ENCODE data around the gene ITGB4. TPM values are rescaled to one million over a fixed set of nuclear protein-coding genes. Genes with fewer than 3 reads are reported as not detected.

Gene ITGB4
- total RNA-seq, 2 experiments from 2014 or later: 0.69 to 1.8 TPM

DNA sequence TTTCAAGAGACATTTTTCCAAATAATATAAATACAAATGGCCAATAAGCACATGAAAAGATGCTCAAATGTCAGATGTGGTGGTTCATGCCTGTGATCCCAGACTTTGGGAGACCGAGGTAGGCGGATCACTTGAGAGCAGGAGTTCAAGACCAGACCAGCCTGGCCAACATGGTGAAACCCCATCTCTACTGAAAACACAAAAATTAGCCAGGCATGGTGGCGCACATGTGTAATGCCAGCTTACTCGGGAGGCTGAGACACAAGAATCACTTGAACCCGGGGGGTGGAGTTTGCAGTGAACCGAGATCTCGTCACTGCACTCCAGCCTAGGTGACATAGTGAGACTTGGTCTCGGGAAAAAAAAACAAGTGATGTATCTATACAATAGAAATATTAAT is 46.6 kb downstream of the ITGB4 start:
- CTCF ChIA-PET: interaction anchor here (0.9 kb wide), 1 partner anchor 14 kb away, joined by 3 read pairs; no protein-coding TSS in a partner anchor
- Mint-ChIP-seq H3K27ac (no peak overlapping the region), H3K27me3 (no peaks in the 10 kb centered on the region), H3K36me3 (ENCODE audit: low read depth) (no peaks in the 10 kb centered on the region), H3K4me1 (ENCODE audit: low read depth) (peaks cover 9% of the 10 kb centered on the region), H3K9me3 (no peaks in the 10 kb centered on the region), H3K4me3 (no peak overlapping the region)
- POLR2A ChIA-PET: interaction anchor here (2.1 kb wide), 1 partner anchor 10 kb away, joined by 20 read pairs; no protein-coding TSS in a partner anchor
- TF ChIP-seq, protein P1, sequence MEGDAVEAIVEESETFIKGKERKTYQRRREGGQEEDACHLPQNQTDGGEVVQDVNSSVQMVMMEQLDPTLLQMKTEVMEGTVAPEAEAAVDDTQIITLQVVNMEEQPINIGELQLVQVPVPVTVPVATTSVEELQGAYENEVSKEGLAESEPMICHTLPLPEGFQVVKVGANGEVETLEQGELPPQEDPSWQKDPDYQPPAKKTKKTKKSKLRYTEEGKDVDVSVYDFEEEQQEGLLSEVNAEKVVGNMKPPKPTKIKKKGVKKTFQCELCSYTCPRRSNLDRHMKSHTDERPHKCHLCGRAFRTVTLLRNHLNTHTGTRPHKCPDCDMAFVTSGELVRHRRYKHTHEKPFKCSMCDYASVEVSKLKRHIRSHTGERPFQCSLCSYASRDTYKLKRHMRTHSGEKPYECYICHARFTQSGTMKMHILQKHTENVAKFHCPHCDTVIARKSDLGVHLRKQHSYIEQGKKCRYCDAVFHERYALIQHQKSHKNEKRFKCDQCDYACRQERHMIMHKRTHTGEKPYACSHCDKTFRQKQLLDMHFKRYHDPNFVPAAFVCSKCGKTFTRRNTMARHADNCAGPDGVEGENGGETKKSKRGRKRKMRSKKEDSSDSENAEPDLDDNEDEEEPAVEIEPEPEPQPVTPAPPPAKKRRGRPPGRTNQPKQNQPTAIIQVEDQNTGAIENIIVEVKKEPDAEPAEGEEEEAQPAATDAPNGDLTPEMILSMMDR (IDR thresholded peaks at IDR 0.05): no peak
- no peak for ATAC-seq
- intact Hi-C loops (cut with micrococcal nuclease): no loop called here
- no peak for DNase-seq

DNA sequence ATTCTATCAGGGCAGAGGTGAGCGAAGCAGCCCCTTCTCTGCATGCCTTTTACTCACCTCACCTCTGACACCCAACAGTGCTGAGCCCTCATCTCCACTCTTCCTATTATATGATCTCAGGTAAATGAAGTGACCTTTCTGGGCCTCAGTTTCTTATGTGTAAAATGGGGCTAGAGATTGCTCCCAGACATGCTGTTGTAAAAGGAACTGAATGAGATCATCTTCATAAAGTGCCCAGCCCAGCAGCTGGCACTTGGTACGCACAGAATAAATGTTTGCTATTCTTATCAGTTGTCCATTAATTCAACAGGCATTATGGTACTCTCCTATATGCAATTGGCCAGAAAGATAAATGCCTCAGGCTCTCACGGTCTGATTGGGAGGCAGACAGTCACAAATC is 48.3 kb downstream of the ITGB4 start:
- TF ChIP-seq, protein P1 (IDR thresholded peaks at IDR 0.05): no peak
- no peak for DNase-seq
- intact Hi-C loops (cut with micrococcal nuclease): no loop called here
- Mint-ChIP-seq H3K27ac (no peak overlapping the region), H3K36me3 (ENCODE audit: low read depth) (no peaks in the 10 kb centered on the region), H3K27me3 (no peaks in the 10 kb centered on the region), H3K9me3 (no peaks in the 10 kb centered on the region), H3K4me1 (ENCODE audit: low read depth) (peaks cover 2% of the 10 kb centered on the region), H3K4me3 (no peak overlapping the region)
- CTCF ChIA-PET: interaction anchor here (1.3 to 1.5 kb wide), 3 partner anchors 14 to 19 kb away, joined by 3 to 7 read pairs (median 6); no protein-coding TSS in a partner anchor
- ATAC-seq: no peak
- POLR2A ChIA-PET: interaction anchor here (0.7 to 1.6 kb wide), 2 partner anchors 9 to 16 kb away, joined by 3 to 7 read pairs; no protein-coding TSS in a partner anchor

DNA sequence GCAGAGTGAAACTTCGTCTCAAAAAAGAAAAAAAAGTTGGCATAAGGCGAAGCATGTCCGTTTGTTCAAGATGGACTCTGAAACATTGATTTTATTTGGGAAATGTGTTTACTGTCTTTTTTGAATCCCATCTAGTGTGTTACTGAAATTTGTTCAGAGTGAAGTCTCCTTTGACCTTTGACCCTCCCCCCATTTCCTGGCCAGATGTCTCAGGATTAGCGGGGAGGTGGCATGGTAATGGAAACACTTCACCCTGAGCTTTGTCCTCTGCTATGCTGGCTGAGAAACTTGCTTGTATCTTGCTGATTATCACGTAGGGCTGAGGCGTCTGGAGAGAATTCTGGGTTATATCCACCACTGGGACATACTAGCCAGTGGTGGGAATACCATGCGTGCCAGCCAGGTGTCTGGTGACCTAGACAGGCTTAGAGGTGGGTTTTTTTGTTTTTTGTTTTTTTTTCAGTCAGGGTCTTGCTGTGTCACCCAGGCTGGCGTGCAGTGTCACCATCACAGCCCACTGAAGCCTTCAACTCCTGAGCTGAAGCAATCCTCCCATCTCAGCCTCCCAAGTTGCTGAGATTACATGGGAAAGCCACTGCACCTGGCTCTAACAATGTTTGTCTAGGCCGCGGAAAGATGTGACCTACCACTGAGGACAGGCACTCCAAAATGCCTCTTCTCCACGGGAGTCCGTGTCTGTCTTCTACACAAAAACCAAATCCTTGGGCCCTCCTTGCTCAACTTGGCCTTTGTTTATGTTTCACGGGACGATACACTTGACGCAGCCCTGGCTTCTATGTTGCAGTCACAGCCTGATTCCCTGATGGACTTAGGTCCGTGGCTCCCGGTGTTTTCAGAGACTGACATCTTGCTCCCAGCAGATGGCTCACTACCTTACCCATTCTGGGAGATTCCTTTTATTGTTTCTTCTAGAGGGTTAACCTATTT is 50.3 kb downstream of the ITGB4 start:
- intact Hi-C loops (cut with micrococcal nuclease): no loop called here
- Mint-ChIP-seq H3K27ac (no peak overlapping the region), H3K9me3 (no peaks in the 10 kb centered on the region), H3K4me3 (no peak overlapping the region), H3K36me3 (ENCODE audit: low read depth) (peaks cover 6% of the 10 kb centered on the region), H3K4me1 (ENCODE audit: low read depth) (peaks cover 10% of the 10 kb centered on the region), H3K27me3 (no peaks in the 10 kb centered on the region)
- POLR2A ChIA-PET: interaction anchor here (1.2 to 7.5 kb wide), 3 partner anchors 10 to 55 kb away, joined by 3 to 215 read pairs (median 6); partner anchors contain the start of gene GALK1
- TF ChIP-seq, protein P1 (IDR thresholded peaks at IDR 0.05): no peak
- CTCF ChIA-PET: no interaction called here
- DNase-seq (no peak), ATAC-seq (no peak)

DNA sequence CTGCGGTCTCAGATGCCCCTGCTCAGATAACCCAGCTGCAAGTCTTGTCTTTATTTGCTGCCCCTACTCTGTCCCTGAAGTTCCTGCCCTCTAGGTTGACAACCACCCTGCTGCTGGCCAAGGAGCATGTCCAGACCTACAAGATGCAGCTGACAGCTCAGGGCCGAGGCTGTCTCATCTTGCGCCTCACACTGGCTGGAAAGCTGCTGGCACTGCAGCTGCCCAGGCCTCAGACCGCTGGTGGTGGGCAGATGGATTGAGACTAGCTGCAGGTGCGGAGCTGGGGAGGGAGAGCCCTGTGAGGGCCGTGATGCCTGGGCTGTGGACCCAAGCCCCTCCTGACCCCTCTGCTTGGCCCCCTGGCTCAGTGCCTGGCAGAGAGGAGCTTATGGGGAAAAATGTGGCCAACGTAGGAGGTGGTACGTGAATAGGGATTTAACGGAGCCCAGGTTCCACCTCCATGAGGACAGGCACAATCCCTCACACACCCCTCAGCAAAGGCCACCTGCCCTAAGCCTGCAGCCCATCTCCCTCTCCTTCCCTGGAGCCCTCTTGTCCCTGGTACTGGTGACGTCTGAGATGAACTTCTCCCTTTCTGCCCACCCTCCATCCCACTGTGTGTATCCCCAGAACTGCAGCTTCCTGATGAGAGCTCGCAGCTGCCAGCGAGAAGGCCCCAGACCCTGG is 52.0 kb downstream of the ITGB4 start:
- ATAC-seq: no peak
- Mint-ChIP-seq H3K4me3 (no peak overlapping the region), H3K27me3 (no peaks in the 10 kb centered on the region), H3K27ac (no peak overlapping the region), H3K9me3 (no peaks in the 10 kb centered on the region), H3K4me1 (ENCODE audit: low read depth) (peaks cover 22% of the 10 kb centered on the region), H3K36me3 (ENCODE audit: low read depth) (peaks cover 21% of the 10 kb centered on the region)
- ChIA-PET CTCF (interaction anchor here (0.7 to 2.2 kb wide), 3 partner anchors 9 to 23 kb away, joined by 3 to 13 read pairs (median 8); partner anchors contain the start of gene GALK1), POLR2A (interaction anchor here (0.9 to 7.5 kb wide), 6 partner anchors 12 to 184 kb away, joined by 3 to 215 read pairs (median 4); partner anchors contain the start of genes GALK1 and UNK)
- intact Hi-C loops (cut with micrococcal nuclease): no loop called here
- DNase-seq: no peak
- TF ChIP-seq, protein P1 (IDR thresholded peaks at IDR 0.05): no peak
